Neural progenitor cell (in vitro differentiated cells): ENCODE results near the gene AGPS.

Experiments used
- CTCF ChIP-seq: fragments of 200-600 bp; sonication (generic); IDR thresholded peaks from 2 replicates; pipeline ENCODE4 v1.5.1; 2017; ENCODE audit warnings: antibody characterized with exemption, mild to moderate bottlenecking
- EZH2 ChIP-seq: fragments of 200-600 bp; sonication (generic); IDR thresholded peaks from 2 replicates; pipeline ENCODE4 v1.6.1; 2017; ENCODE audit warnings: antibody characterized with exemption, mild to moderate bottlenecking, moderate library complexity

GRCh38 chr2:177393824-177394593 is 1.4 kb downstream of the AGPS start:
- TF ChIP-seq CTCF (no peak), EZH2 (no peak)
